ENCODE measurements around the gene UMAD1. TPM values are rescaled to one million over a fixed set of nuclear protein-coding genes. Genes with fewer than 3 reads are reported as not detected.
A peak's percentile ranks its signal among the peaks of the same experiment; 100 is the strongest.

The UMAD1 gene
- total and polyA plus RNA-seq, 2 experiments from 2014 or later = 8.4 to 12.4 TPM

- TF ChIP-seq ZNF331 (CRISPR knock-in tag; IDR thresholded peaks at IDR 0.05; ENCODE audit: low read depth) (no peak), ZNF462 (CRISPR knock-in tag; IDR thresholded peaks at IDR 0.05) (no peak), REST (IDR thresholded peaks at IDR 0.05; ENCODE audit: unreplicated experiment) (no peak), ETS1 (IDR thresholded peaks at IDR 0.05) (no peak), EZH2phosphoT487 (IDR thresholded peaks at IDR 0.05; ENCODE audit: unreplicated experiment) (no peak), STAT1 (IDR thresholded peaks at IDR 0.05; ENCODE audit: unreplicated experiment) (no peak), ZNF114 (CRISPR knock-in tag; IDR thresholded peaks at IDR 0.05) (no peak), EZH2 (IDR thresholded peaks at IDR 0.05; ENCODE audit: low read depth, unreplicated experiment) (no peak), JUNB (IDR thresholded peaks at IDR 0.05; ENCODE audit: unreplicated experiment) (no peak), POLR2AphosphoS5 (IDR thresholded peaks at IDR 0.05; ENCODE audit: low read depth) (no peak), CTCF (conservative IDR thresholded peaks at IDR 0.05; ENCODE audit: low read depth in 2 of 2) (no peak), NANOG (IDR thresholded peaks at IDR 0.05; ENCODE audit: borderline replicate concordance) (no peak), CREB1 (CRISPR knock-in tag; IDR thresholded peaks at IDR 0.05; ENCODE audit: low read depth) (no peak)
- peaks cover 4% of the 10 kb centered on the region for H3K27me3 Mint-ChIP-seq (ENCODE audit: insufficient read depth, low read depth, poor library complexity)
- peaks cover 3% of the 10 kb centered on the region for H3K9me3 Mint-ChIP-seq
- Histone ChIP-seq H2AFZ (no peak overlapping the region), H3K9me2 (ENCODE audit: insufficient read depth) (no peaks in the 10 kb centered on the region), H3K4me1 (ENCODE audit: insufficient read depth) (peaks cover 42% of the 10 kb centered on the region), H3K36me3 (ENCODE audit: insufficient read depth) (no peaks in the 10 kb centered on the region), H4K20me1 (replicated peaks; ENCODE audit: insufficient read depth) (no peaks in the 10 kb centered on the region), H3K4me3 (peak overlapping the region; percentile 6; the same call in 1 of the 2 replicates), H3K27ac (ENCODE audit: low read depth) (peak overlapping the region; percentile 11; the same call in 1 of the 2 replicates), H3K4me2 (peak overlapping the region; percentile 37), H3K79me2 (replicated peaks; ENCODE audit: insufficient read depth) (no peaks in the 10 kb centered on the region), H3K27me3 (ENCODE audit: insufficient read depth) (no peaks in the 10 kb centered on the region), H3F3A (replicated peaks; ENCODE audit: low read depth) (no peaks in the 10 kb centered on the region)
- H3K36me3 Mint-ChIP-seq (ENCODE audit: low read depth) = peaks cover 5% of the 10 kb centered on the region
- H3K4me3 Mint-ChIP-seq = no peak overlapping the region
- DNase-seq (ENCODE audit: low spot score) = no peak
- peaks cover 42% of the 10 kb centered on the region for H3K4me1 Mint-ChIP-seq
- H3K27ac Mint-ChIP-seq = no peak overlapping the region
- peak; percentile 29; the same call in 1 of the 3 replicates for ATAC-seq
Observed at GRCh38 chr7:7820409-7820808, 179.9 kb downstream of the UMAD1 start.
